Transverse colon (tissue), 4 donors: ENCODE data around the gene PIK3C2G. TPM values are rescaled to one million over a fixed set of nuclear protein-coding genes. Genes with fewer than 3 reads are reported as not detected.

Source experiments
- DNase-seq: peaks from one replicate; pipeline ENCODE4 v3.0.0-alpha.2; 2019
- H3K27ac ChIP-seq, 4 donors: fragments of 200-600 bp; sonication (generic); 2 replicates each; pipeline ENCODE4 v1.5.1; 2016 to 2018; ENCODE audit warnings: inconsistent platforms in 4 of 4
- H3K27me3 ChIP-seq: fragments of 200-600 bp; sonication (generic); 2 replicates; pipeline ENCODE4 v1.5.1; 2017; ENCODE audit warnings: inconsistent platforms
- H3K36me3 ChIP-seq, 4 donors: fragments of 200-600 bp; sonication (generic); 2 replicates each; pipeline ENCODE4 v1.5.1; 2017 to 2019; ENCODE audit warnings: inconsistent platforms in 4 of 4
- H3K4me1 ChIP-seq, 4 donors: fragments of 200-600 bp; sonication (generic); 2 replicates each; pipeline ENCODE4 v1.5.1; 2017 to 2020; ENCODE audit warnings: inconsistent platforms in 4 of 4
- H3K4me3 ChIP-seq, 4 donors: fragments of 200-600 bp; sonication (generic); 1 replicate in 1 of 4; 2 replicates in 3 of 4; pipeline versions ENCODE4 v1.5.1 to v1.6.1; 2017 to 2019; ENCODE audit warnings: inconsistent platforms in 4 of 4
- H3K9me3 ChIP-seq, 2 donors: fragments of 200-600 bp; sonication (generic); 2 replicates each; pipeline ENCODE4 v1.5.1; 2017 to 2019; ENCODE audit warnings: inconsistent platforms in 2 of 2
- EP300 ChIP-seq: sonication (generic); formaldehyde crosslinking; IDR thresholded peaks from one replicate; pipeline ENCODE4 v1.6.1; 2017; ENCODE audit warnings: antibody characterized with exemption, low read depth
- POLR2A ChIP-seq: fragments of 450-650 bp; IDR thresholded peaks from one replicate; pipeline ENCODE4 v1.6.1; 2016; ENCODE audit warnings: antibody characterized with exemption, mild to moderate bottlenecking, moderate library complexity
- POLR2AphosphoS5 ChIP-seq, 3 donors: sonication (generic); formaldehyde crosslinking; IDR thresholded peaks; one replicate each; pipeline ENCODE4 v1.6.1; 2016; ENCODE audit warnings: antibody characterized with exemption in 3 of 3
- WGBS, 2 donors: methylation state at CpG; one replicate each; pipeline ENCODE4 v1.1.5; 2018; ENCODE audit warnings: low coverage in 1 of 2; 5-methylcytosine and 5-hydroxymethylcytosine counted together
- in situ Hi-C, 4 donors: fragments of 200-750 bp; cut with MboI; loops; one replicate each; pipeline versions ENCODE4 v1.15.0 to v1.15.1; 2017; ENCODE audit warnings: low sequenced_read_pairs in 3 of 4, low pct_ligation_motif_present in 1 of 4, low pct_unique_long_range_greater_than_20kb in 1 of 4
- intact Hi-C: fragments of 100-400 bp; cut with DNase I; formaldehyde crosslinking; loops from one replicate; pipeline ENCODE4 v1.15.1; 2023; ENCODE audit warnings: low total_unique reads
- total RNA-seq, 4 donors: library from RNA; depleted of rRNA; stranded (reverse); fragments of >200 nt; gene quantifications; one replicate each; pipeline ENCODE4 v1.1.0, GENCODE V29; 2016
- TF ChIP-seq, protein P1 (sequence below), 5 experiments: fragments of 200-600 bp in 3 of 5; fragments of 450-650 bp in 2 of 5; sonication (generic) in 3 of 5; IDR thresholded peaks; 1 replicate in 2 of 5; 2 replicates in 3 of 5; pipeline ENCODE4 v1.5.1; 2016 to 2017; ENCODE audit warnings: antibody characterized with exemption in 5 of 5, inconsistent platforms in 3 of 5, mild to moderate bottlenecking in 2 of 5, moderate library complexity in 1 of 5

PIK3C2G gene
- total RNA-seq, 4 donors from 2014 or later: 0.32 to 2.7 (median 1.1) TPM

DNA sequence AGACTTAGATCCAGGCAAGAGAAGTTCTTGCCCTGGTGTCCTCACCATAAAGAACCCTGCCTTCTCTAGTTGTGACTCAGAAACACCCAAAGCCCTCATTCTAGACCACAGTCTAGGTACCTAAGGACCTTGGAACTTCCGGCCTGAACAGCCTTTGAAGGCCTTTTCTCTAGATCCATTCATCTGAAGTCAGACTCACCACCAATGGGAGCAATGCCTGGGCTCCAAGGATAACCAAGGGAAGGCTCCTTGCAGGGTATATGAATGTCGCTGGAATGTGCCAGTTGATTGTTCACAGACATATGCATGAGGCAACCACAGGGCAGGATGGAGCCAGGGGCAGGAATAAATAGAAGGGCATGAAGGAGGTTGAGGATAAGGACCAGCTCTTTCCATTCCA is 390.2 kb downstream of the PIK3C2G start:
- H3K36me3 ChIP-seq: no peaks in the 10 kb centered on the region
- DNase-seq: no peak
- no peaks in the 10 kb centered on the region for H3K4me1 ChIP-seq
- WGBS, 2 donors: 82% methylated on average over 2 of the region's 2 CpGs; no CpG with 5 or more reads in 1 of the 2 donors
- in situ Hi-C loops: no loop called here
- H3K4me3 ChIP-seq: no peak overlapping the region
- H3K27ac ChIP-seq: no peak overlapping the region
- no peaks in the 10 kb centered on the region for H3K27me3 ChIP-seq
- TF ChIP-seq EP300: no peak
- no peak for TF ChIP-seq POLR2AphosphoS5 (IDR thresholded peaks at IDR 0.05)
- TF ChIP-seq, protein P1, sequence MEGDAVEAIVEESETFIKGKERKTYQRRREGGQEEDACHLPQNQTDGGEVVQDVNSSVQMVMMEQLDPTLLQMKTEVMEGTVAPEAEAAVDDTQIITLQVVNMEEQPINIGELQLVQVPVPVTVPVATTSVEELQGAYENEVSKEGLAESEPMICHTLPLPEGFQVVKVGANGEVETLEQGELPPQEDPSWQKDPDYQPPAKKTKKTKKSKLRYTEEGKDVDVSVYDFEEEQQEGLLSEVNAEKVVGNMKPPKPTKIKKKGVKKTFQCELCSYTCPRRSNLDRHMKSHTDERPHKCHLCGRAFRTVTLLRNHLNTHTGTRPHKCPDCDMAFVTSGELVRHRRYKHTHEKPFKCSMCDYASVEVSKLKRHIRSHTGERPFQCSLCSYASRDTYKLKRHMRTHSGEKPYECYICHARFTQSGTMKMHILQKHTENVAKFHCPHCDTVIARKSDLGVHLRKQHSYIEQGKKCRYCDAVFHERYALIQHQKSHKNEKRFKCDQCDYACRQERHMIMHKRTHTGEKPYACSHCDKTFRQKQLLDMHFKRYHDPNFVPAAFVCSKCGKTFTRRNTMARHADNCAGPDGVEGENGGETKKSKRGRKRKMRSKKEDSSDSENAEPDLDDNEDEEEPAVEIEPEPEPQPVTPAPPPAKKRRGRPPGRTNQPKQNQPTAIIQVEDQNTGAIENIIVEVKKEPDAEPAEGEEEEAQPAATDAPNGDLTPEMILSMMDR (IDR thresholded peaks at IDR 0.05): no peak
- no peak for TF ChIP-seq POLR2A
- intact Hi-C loops: no loop called here
- no peaks in the 10 kb centered on the region for H3K9me3 ChIP-seq

DNA sequence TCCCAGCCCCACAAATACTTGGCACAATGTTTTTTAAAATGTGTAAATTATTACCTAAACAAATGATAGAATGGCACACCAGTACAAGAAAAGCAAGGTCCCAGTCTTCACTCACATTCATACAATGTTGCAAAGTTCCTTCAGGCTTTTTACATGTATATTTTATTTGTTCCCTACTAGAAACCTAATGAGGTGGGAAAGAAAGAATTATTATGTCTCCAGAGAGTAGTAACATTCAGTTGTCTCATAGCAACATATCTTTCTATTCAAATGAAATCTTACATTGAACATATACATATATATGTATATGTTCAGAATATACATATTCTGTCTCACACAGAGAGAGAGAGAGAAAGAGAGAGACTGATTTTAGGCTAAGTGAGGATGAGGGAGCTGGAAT is 391.3 kb downstream of the PIK3C2G start:
- TF ChIP-seq, protein P1 (IDR thresholded peaks at IDR 0.05): no peak
- TF ChIP-seq EP300: no peak
- TF ChIP-seq POLR2AphosphoS5 (IDR thresholded peaks at IDR 0.05): no peak
- no peak for TF ChIP-seq POLR2A
- intact Hi-C loops: no loop called here
- Histone ChIP-seq H3K4me1 (no peaks in the 10 kb centered on the region), H3K4me3 (no peak overlapping the region), H3K36me3 (no peaks in the 10 kb centered on the region), H3K27me3 (no peaks in the 10 kb centered on the region), H3K27ac (no peak overlapping the region), H3K9me3 (no peaks in the 10 kb centered on the region)
- in situ Hi-C loops: no loop called here
- DNase-seq: no peak

DNA sequence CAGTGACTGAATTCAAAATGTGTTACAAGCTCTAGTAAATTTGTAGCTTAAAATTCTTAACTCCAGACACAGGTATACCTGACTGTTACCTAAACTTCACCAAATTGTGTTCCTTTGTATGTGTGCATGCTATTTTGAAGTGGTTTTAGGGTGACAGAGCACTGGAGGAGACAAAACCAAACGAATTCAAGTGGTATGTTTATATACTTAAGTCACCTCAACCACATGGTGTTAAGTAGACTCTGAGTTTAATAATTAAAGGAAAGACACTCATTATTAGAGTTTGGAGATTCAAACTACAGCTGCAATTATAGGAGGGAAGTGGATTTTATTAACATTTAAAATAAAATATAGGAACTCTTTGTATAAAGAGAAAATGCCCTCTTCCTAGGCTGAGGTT is 392.1 kb downstream of the PIK3C2G start:
- Histone ChIP-seq H3K27ac (no peak overlapping the region), H3K4me1 (no peaks in the 10 kb centered on the region)
- WGBS, 2 donors: 11 to 35% methylated on average over 1 of the region's 1 CpG

DNA sequence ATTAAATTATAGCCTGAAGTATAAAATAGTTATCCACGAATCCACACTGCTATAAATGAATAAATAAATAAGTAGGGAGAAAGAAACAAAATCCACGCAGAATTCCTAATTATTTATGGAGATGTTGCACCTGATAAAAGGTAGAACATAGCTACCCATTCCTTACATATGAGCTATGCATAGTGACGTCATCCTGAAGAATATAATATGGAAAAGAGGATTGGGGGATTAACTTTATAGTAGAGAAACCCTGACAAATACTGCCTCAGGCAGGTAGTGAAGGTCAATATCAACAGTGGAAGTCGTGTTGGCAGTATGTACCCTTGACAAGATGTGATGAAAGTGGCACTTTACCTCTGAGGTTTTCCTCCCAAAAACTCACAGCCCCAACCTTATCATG is 394.0 kb downstream of the PIK3C2G start:
- intact Hi-C loops (no loop called here), in situ Hi-C loops (no loop called here)
- Histone ChIP-seq H3K4me3 (no peak overlapping the region), H3K27me3 (no peaks in the 10 kb centered on the region), H3K36me3 (no peaks in the 10 kb centered on the region), H3K9me3 (no peaks in the 10 kb centered on the region), H3K4me1 (no peaks in the 10 kb centered on the region), H3K27ac (no peak overlapping the region)
- DNase-seq: no peak
- TF ChIP-seq POLR2AphosphoS5 (IDR thresholded peaks at IDR 0.05): no peak
- TF ChIP-seq EP300: no peak
- TF ChIP-seq POLR2A: no peak
- TF ChIP-seq, protein P1 (IDR thresholded peaks at IDR 0.05): no peak
- WGBS, 2 donors: 70 to 71% methylated on average over 3 to 4 of the region's 4 CpGs

More for the DNA sequence above, 392.1 kb downstream of the PIK3C2G start:
- intact Hi-C loops (no loop called here), in situ Hi-C loops (no loop called here)
- Histone ChIP-seq H3K27me3 (no peaks in the 10 kb centered on the region), H3K4me3 (no peak overlapping the region), H3K36me3 (no peaks in the 10 kb centered on the region), H3K9me3 (no peaks in the 10 kb centered on the region)
- no peak for DNase-seq
- TF ChIP-seq, protein P1 (IDR thresholded peaks at IDR 0.05): no peak
- TF ChIP-seq EP300 (no peak), POLR2A (no peak), POLR2AphosphoS5 (IDR thresholded peaks at IDR 0.05) (no peak)
